ENCODE measurements around the gene SLC30A2.

- TF ChIP-seq, protein P1, sequence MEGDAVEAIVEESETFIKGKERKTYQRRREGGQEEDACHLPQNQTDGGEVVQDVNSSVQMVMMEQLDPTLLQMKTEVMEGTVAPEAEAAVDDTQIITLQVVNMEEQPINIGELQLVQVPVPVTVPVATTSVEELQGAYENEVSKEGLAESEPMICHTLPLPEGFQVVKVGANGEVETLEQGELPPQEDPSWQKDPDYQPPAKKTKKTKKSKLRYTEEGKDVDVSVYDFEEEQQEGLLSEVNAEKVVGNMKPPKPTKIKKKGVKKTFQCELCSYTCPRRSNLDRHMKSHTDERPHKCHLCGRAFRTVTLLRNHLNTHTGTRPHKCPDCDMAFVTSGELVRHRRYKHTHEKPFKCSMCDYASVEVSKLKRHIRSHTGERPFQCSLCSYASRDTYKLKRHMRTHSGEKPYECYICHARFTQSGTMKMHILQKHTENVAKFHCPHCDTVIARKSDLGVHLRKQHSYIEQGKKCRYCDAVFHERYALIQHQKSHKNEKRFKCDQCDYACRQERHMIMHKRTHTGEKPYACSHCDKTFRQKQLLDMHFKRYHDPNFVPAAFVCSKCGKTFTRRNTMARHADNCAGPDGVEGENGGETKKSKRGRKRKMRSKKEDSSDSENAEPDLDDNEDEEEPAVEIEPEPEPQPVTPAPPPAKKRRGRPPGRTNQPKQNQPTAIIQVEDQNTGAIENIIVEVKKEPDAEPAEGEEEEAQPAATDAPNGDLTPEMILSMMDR (IDR thresholded peaks at IDR 0.05) = no peak
- TF ChIP-seq ZFX (IDR thresholded peaks at IDR 0.05; ENCODE audit: borderline replicate concordance) = no peak
Observed at GRCh38 chr1:26029054-26029863, 16.7 kb downstream of the SLC30A2 start.

All from 22Rv1 (cell line).